Stomach (tissue), 4 donors: Measurements from ENCODE around the gene VEGFA.

Experiments used
- CTCF ChIP-seq, 7 experiments: fragments of 450-650 bp in 4 of 7; fragments of 200-600 bp in 3 of 7; sonication (generic) in 3 of 7; IDR thresholded peaks; one replicate each; pipeline ENCODE4 v1.5.1; 2016 to 2019; ENCODE audit warnings: antibody characterized with exemption in 7 of 7, control low read depth in 2 of 7, mild to moderate bottlenecking in 1 of 7
- POLR2A ChIP-seq, 4 donors: fragments of 450-650 bp; IDR thresholded peaks; one replicate each; pipeline ENCODE4 v1.6.1; 2016; ENCODE audit warnings: antibody characterized with exemption in 4 of 4, control low read depth in 2 of 4, mild to moderate bottlenecking in 1 of 4, moderate library complexity in 1 of 4
- POLR2AphosphoS5 ChIP-seq, 3 donors: sonication (generic); formaldehyde crosslinking; IDR thresholded peaks; one replicate each; pipeline ENCODE4 v1.6.1; 2016; ENCODE audit warnings: antibody characterized with exemption in 3 of 3

- TF ChIP-seq CTCF (IDR thresholded peaks at IDR 0.05), result no peak
- TF ChIP-seq POLR2AphosphoS5 (IDR thresholded peaks at IDR 0.05), result no peak
- no peak for TF ChIP-seq POLR2A (IDR thresholded peaks at IDR 0.05)
Observed at GRCh38 chr6:43805699-43806042, 35.7 kb downstream of the VEGFA start.
